ENCODE measurements around the gene MRPL52. TPM values are rescaled to one million over a fixed set of nuclear protein-coding genes. Genes with fewer than 3 reads are reported as not detected.

The MRPL52 gene
- total RNA-seq = 135 and 193 TPM in 2 replicates

DNA sequence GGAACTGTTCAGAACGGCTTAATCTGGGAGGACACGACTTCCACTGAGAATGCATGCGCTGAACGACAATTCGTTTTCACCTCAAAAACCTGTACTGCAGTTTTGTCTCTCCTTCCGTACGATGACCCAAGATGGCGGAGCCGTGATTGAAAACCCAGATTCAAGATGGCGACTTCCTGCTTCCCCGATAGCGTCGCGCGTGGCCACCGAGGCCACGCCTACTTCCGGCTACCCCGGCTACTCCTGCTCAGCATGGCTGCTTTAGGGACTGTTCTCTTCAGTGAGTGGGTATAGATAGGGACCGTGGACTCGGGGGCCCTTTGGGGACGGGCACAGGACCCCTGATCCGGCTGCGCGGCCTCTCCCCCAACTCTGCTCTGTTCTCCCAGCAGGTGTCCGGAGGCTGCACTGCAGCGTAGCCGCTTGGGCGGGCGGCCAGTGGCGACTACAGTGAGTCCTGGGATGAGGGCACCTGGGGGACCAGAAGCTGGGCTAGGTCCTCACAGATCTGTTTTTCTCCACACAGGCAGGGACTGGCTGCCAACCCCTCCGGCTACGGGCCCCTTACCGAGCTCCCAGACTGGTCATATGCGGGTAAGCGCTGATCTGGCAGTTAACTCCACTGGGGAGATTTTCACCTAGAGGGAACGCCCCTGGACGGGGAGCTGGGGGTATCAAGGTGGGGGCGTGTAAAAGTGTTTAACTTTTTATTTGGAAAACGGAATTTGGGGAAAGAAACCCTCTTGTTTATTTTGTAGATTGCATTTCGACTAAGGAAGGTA is at the start of gene MRPL52:
Gene MRPL52, plus strand, starts transcription at position 227 of the 782 bp plus-strand sequence. Its CDS starts 26 bp downstream, at position 253.

DNA sequence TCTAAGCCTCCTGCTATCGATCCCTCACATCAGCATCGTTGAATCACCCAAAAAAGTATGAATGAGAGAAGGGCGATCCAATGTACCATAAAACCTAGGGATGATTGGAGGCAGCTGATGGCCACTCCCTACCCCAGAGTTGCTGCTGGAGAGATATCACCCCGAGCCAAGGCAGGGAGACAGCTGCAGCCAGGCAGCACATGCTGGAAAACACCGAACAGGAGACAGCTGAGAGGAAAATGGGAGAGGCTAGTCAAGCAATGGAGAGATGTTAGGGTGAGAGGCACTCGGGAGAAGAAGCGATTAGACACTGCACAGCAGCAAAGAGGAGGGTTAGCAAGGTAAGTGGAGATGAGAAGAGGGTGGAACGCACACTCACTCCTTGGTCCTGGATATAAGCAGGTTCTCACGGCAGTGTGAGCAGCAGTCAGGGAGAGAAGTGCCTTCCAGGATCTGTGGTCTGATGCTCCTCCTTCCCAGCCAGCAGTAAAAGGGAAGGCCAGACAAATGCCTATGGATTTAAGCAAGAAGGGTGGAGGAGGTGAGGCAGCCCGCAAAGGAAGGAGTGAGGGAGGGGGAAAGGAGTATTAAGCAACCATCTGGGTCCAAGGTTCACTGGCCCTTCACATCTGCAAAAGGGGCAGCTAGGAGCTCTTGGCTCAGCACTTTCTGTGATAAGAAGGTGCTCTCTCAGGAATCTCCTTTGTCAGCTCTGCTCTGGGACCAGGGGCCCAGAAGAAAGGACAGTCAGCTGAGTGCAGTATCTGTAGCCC is 14.6 kb upstream of the MRPL52 start, which contains the start of gene SLC7A7:
Gene SLC7A7, minus strand, starts transcription at position 495 of the 773 bp plus-strand sequence. CDS start 2,037 bp downstream, outside the sequence.

GRCh38 chr14:22836301-22837113 is 6.8 kb downstream of the MRPL52 start, which contains the start of gene MMP14:
Gene MMP14, plus strand, starts transcription at chr14:22836585. Its CDS starts 233 bp downstream, at chr14:22836818.

DNA sequence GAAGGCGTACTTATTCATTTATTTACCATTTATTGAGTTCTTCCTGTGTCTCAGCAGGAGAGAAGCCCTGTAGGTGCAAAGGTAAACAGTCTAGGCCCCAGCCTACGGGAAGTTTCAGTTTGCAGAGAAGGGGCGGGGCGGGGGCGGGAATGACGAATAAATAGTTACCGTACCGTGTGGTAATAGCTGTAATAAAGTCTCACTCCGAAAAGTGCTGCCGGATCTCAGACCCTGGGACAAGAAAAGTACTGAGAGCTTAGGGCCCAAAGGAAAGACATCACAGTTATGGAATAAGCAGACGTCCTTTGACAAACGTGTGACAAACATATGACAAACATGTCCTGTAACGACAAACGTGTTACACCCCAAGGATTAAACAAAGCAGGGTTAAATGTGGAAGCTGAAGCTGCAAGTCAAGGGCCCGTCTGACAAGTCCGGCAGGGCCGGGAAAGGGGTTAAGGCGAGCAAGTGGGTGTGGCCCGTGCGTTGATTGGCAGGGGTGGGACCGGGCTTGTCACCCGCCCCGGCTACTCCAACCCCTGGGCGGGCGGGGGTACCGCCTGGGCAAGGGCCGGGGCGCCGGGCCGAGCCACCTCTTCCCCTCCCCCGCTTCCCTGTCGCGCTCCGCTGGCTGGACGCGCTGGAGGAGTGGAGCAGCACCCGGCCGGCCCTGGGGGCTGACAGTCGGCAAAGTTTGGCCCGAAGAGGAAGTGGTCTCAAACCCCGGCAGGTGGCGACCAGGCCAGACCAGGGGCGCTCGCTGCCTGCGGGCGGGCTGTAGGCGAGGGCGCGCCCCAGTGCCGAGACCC is 41.7 kb downstream of the MRPL52 start, which contains the start of gene LRP10:
Gene LRP10, plus strand, starts transcription at position 517 of the 809 bp plus-strand sequence. CDS start 564 bp downstream, outside the sequence.

GRCh38 chr14:22883173-22883976 is 53.7 kb downstream of the MRPL52 start, which contains the start of gene REM2:
Gene REM2, plus strand, starts transcription at chr14:22883222. Its CDS starts 66 bp downstream, at chr14:22883288.

Other genes starting within 250 kb of the MRPL52 start
- gene DAD1, start 240.7 kb upstream of the MRPL52 start, total RNA-seq = 276 and 303 TPM in 2 replicates
- gene ABHD4, start 231.6 kb upstream of the MRPL52 start, total RNA-seq = 6.8 and 15.3 TPM in 2 replicates
- not detected in 2 replicates for gene OR6J1, start 185.5 kb upstream of the MRPL52 start, total RNA-seq
- 80.7 and 125 TPM in 2 replicates for gene OXA1L, start 63.2 kb upstream of the MRPL52 start, total RNA-seq
- 0.78 and 5.2 TPM in 2 replicates for gene SLC7A7, start 14.5 kb upstream of the MRPL52 start, total RNA-seq
- 365 and 745 TPM in 2 replicates for gene MMP14, start 6.7 kb downstream of the MRPL52 start, total RNA-seq
- gene LRP10, start 41.9 kb downstream of the MRPL52 start, total RNA-seq = 83.4 and 117 TPM in 2 replicates
- 0.04 and 0.39 TPM in 2 replicates for gene REM2, start 53.3 kb downstream of the MRPL52 start, total RNA-seq
- gene RBM23, start 89.3 kb downstream of the MRPL52 start, total RNA-seq = 37.6 and 47.2 TPM in 2 replicates
- 88.4 and 111 TPM in 2 replicates for gene PRMT5, start 99.5 kb downstream of the MRPL52 start, total RNA-seq
- 93.3 and 103 TPM in 2 replicates for gene HAUS4, start 127.2 kb downstream of the MRPL52 start, total RNA-seq
- gene AJUBA, start 152.7 kb downstream of the MRPL52 start, total RNA-seq = 144 and 157 TPM in 2 replicates
- gene C14orf93, start 180.3 kb downstream of the MRPL52 start, total RNA-seq = 16.7 and 18.8 TPM in 2 replicates
- gene PSMB5, start 205.0 kb downstream of the MRPL52 start, total RNA-seq = 250 and 359 TPM in 2 replicates
- not detected in 2 replicates for gene PSMB11, start 212.3 kb downstream of the MRPL52 start, total RNA-seq
- 6.0 and 8.8 TPM in 2 replicates for gene CDH24, start 227.6 kb downstream of the MRPL52 start, total RNA-seq